Stimulated activated CD4-positive, alpha-beta T cell treated with anti-CD3 and anti-CD28 coated beads, Interleukin-1b, Interleukin-23, amount 100 ng/mL, for 4 hours (primary cell): ENCODE results near the gene CD81.
"Not testable (repeated sequence)": the region's sequence is repeated elsewhere in the genome, so short reads cannot be mapped to it uniquely, and the experiment has no call there.

ENCODE experiments used
- DNase-seq, 2 donors: peaks; one replicate each; pipeline ENCODE4 v3.0.0-alpha.2; 2020; ENCODE audit warnings: low read depth in 2 of 2

Gene CD81

GRCh38 chr11:2357246-2357645, 19.9 kb upstream of the CD81 start:
- DNase-seq, result no peak

- DNase-seq, result not testable (repeated sequence)
Measured at GRCh38 chr11:2357651-2358050, 19.5 kb upstream of the CD81 start.

GRCh38 chr11:2358754-2359442, 18.2 kb upstream of the CD81 start:
- DNase-seq, result no peak

- DNase-seq, result no peak
Measured at GRCh38 chr11:2359557-2359956, 17.6 kb upstream of the CD81 start.

- no peak for DNase-seq
Measured at GRCh38 chr11:2360081-2360642, 16.9 kb upstream of the CD81 start.

GRCh38 chr11:2361565-2361964, 15.5 kb upstream of the CD81 start:
- no peak for DNase-seq

GRCh38 chr11:2362414-2362813, 14.7 kb upstream of the CD81 start:
- DNase-seq, result no peak

- DNase-seq, result no peak
Measured at GRCh38 chr11:2363130-2363529, 14.0 kb upstream of the CD81 start.

- no peak for DNase-seq
Measured at GRCh38 chr11:2363577-2364370, 13.3 kb upstream of the CD81 start.

- DNase-seq, result not testable (repeated sequence)
Measured at GRCh38 chr11:2364386-2364785, 12.7 kb upstream of the CD81 start.

GRCh38 chr11:2365571-2366210, 11.4 kb upstream of the CD81 start:
- no peak for DNase-seq

GRCh38 chr11:2366276-2366675, 10.8 kb upstream of the CD81 start:
- no peak for DNase-seq

GRCh38 chr11:2366733-2367132, 10.4 kb upstream of the CD81 start:
- no peak for DNase-seq

- no peak for DNase-seq
Measured at GRCh38 chr11:2367266-2368160, 9.6 kb upstream of the CD81 start.

- no peak for DNase-seq
Measured at GRCh38 chr11:2368178-2368850, 8.8 kb upstream of the CD81 start.

GRCh38 chr11:2368851-2369180, 8.3 kb upstream of the CD81 start:
- DNase-seq, result no peak

- no peak for DNase-seq
Measured at GRCh38 chr11:2369320-2369719, 7.8 kb upstream of the CD81 start.

- no peak for DNase-seq
Measured at GRCh38 chr11:2369896-2370295, 7.2 kb upstream of the CD81 start.

GRCh38 chr11:2374456-2375201, 2.5 kb upstream of the CD81 start:
- no peak for DNase-seq

- no peak for DNase-seq
Measured at GRCh38 chr11:2375341-2375853, 1.7 kb upstream of the CD81 start.
